UCSD-AML1 (cell line): ENCODE data around the gene ZNF354C.
"Not testable (repeated sequence)": the region's sequence is repeated elsewhere in the genome, so short reads cannot be mapped to it uniquely, and the experiment has no call there.

Experiments
- DNase-seq: peaks from one replicate; lab custom pipeline; 2025; ENCODE audit not compliant: unreplicated experiment; lab: John Stamatoyannopoulos, UW

Gene ZNF354C

GRCh38 chr5:179060116-179061008, at the start of gene ZNF354C:
ZNF354C (plus strand) TSS chr5:179060373; CDS start chr5:179062069, 1,696 bp downstream.
- DNase-seq: peak; percentile 37

- peak; percentile 93 for DNase-seq
Observed at GRCh38 chr5:179023528-179024189, 36.5 kb upstream of the ZNF354C start, which contains the start of gene ZNF879. ZNF879 (plus strand) TSS chr5:179023804; CDS start chr5:179025005, 1,201 bp downstream.

GRCh38 chr5:179033004-179033580, 27.1 kb upstream of the ZNF354C start:
- DNase-seq: no peak

GRCh38 chr5:179044765-179045164, 15.4 kb upstream of the ZNF354C start:
- no peak for DNase-seq

GRCh38 chr5:179051784-179052183, 8.4 kb upstream of the ZNF354C start:
- no peak for DNase-seq

GRCh38 chr5:179054036-179054785, 6.0 kb upstream of the ZNF354C start:
- no peak for DNase-seq

GRCh38 chr5:179054876-179055275, 5.3 kb upstream of the ZNF354C start:
- DNase-seq: no peak

- no peak for DNase-seq
Observed at GRCh38 chr5:179055436-179055835, 4.7 kb upstream of the ZNF354C start.

- DNase-seq: no peak
Observed at GRCh38 chr5:179055841-179056240, 4.3 kb upstream of the ZNF354C start.

GRCh38 chr5:179061025-179061424, 852 bp downstream of the ZNF354C start:
- DNase-seq: no peak

- no peak for DNase-seq
Observed at GRCh38 chr5:179065703-179066102, 5.5 kb downstream of the ZNF354C start.

GRCh38 chr5:179079165-179079987, 19.2 kb downstream of the ZNF354C start:
- DNase-seq: no peak

GRCh38 chr5:179080724-179081123, 20.6 kb downstream of the ZNF354C start:
- DNase-seq: no peak

- no peak for DNase-seq
Observed at GRCh38 chr5:179089502-179089901, 29.3 kb downstream of the ZNF354C start.

GRCh38 chr5:179101282-179101681, 41.1 kb downstream of the ZNF354C start:
- not testable (repeated sequence) for DNase-seq

GRCh38 chr5:179110528-179110927, 50.4 kb downstream of the ZNF354C start:
- DNase-seq: no peak

GRCh38 chr5:179111267-179112207, 51.4 kb downstream of the ZNF354C start:
- DNase-seq: no peak

GRCh38 chr5:179112469-179113142, 52.4 kb downstream of the ZNF354C start:
- no peak for DNase-seq
